ENCODE measurements around the gene S100A3.

Gene S100A3

DNA sequence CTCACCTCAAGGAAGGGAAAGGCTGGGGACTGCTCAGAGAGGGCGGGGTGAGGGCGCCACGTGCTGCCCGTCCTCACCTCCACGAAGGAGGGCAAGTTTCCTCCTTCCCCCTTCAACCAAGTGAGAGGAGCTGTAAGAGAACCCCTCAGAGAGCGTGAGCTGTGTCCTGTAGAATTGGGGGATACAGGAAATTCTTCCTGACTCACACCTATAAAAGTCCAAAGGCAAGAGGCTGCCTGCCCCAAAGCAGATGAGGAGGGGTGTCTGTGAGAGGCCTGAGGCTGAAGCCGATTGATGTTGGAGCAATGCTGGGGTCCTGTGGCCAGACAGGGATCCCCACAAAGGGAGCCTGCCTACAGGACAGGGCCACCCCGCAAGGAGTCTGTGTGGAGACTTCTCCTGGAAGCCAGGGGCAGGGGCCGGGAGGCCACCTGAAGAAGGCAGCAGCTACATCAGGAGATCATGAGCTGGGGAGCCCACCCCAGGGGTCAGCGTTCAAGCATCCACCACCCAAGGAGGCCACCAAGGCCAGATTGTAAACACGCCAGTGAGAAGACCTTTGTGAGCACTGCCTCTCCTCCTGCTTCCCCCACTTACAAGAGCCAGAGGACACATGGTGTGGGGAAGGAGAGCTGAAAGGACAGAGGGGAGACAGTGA, 41.0 kb downstream of the S100A3 start:
- DNase-seq, result no peak

DNA sequence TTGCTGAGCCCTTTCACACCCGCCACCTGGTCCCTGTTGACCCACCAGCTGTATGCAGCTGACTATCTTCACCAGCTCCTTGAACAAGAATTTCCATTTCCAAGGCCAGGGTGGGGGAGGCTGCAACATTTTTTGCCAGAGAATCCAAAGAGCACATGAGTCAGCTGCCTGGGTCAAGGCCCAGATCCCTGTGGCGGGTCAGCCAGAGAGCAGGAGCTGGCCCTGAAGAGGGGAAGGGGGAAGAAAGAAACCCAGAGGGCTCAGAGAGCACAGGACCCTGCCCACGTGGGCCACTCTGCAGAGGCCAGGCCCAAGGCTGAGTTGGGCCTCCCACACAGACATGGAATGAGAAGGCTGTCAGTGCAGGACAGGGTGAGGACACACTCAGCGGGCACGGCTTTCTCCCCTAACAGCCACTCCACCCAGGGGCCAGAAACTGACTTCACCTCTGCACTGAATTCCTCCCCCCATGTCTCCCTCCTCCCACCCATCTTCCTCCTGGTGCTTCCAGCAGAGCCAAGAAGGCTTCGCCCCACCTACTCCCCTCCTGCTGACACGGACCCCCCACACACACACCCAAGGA, 42.1 kb downstream of the S100A3 start:
- DNase-seq, result no peak

DNA sequence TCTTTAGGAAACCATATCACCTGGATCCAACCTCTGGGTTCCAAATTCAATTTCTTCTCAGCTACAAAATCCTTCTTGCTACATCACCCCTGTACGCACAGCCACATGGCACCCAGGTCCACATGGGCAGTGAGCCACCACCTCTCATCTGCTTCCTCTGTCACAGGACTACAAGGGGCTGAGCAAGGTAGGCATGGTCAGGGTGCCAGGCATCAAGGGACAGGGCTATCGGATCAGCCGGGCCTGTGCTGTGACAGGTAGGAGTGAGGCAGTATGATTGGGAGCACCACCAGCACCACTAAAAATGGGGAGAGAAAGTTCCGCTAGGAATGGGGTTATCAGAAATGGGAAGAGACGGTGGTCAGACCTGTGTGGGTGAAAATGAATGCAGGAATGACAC, 42.7 kb downstream of the S100A3 start:
- no peak for DNase-seq

DNA sequence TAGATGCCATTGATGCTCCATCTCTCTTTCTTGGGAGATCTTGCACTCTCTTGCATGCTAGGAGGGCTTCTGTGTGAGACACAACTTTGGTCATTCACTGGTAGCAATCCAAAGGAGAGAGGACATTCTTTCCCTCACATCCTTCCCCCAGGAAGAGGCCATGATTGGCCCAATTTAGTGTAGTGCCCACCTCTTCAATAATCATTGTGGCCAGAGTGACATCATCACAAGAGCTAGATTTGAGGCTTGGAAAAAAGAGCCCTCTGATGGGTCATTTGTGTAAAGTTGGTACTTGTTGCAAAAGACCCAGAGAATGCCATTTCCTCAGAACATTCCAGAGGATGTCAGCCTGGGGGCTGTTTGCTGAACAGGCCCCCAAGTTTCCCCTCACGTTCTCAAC, 43.5 kb downstream of the S100A3 start:
- DNase-seq, result no peak

DNA sequence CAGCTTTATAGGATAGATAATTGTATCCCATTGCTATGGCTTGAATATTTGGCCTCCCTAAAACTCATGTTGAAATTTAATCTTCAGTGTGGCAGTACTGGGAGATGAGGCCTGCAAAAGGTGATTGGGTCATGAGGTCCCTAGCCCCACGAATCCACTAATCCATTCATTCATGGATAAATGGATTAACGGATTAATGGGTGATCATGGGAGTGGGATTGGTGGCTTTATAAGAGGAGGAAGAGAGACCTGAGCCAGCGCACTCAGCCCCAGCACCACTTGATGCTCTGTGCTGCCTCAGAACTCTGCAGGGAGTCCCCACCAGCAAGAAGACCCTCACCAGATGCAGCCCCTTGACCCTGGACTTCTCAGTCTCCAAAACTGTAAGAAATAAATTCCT, 45.3 kb downstream of the S100A3 start:
- DNase-seq, result no peak

DNA sequence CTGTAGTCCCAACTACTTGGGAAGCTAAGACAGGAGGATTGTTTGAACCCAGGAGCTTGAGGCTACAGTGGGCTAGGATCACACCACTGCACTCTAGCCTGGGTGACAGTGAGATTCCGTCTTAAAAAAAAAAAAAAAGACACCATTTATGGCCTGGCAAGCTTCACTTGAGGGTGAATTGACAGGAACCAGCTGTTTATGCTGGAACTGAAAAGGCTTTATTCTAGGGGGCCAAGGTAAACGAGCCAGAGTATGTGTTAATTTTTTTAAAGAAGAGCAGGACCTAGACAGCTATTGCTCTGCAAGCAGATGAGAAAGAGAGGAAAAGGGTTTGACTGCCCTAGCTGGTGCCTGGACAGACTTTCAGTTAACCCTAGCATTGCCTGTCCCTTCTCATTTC, 50.3 kb downstream of the S100A3 start:
- DNase-seq, result no peak

Data from cerebellar nuclear complex (tissue), 1 donor.